B cell (primary cell): ENCODE results near the gene SATB2. TPM values are rescaled to one million over a fixed set of nuclear protein-coding genes. Genes with fewer than 3 reads are reported as not detected.
A peak's percentile ranks its signal among the peaks of the same experiment; 100 is the strongest.

ENCODE experiments used
- ATAC-seq: fragments of 200-7000 bp; cut with Tn5 transposase; one replicate; pipeline ENCODE4 v1.10.0; 2021; ENCODE audit warnings: low read depth, mild to moderate bottlenecking, moderate number of reproducible peaks, moderate library complexity
- CTCF ChIA-PET: fragments of 350-600 bp; sonication (Branson Sonifier 250); formaldehyde crosslinking; loops from one replicate; lab custom pipeline; 2021; ENCODE audit warnings: antibody characterized with exemption, inconsistent platforms; lab: Charles Lee
- POLR2A ChIA-PET: fragments of 350-600 bp; sonication (Branson Sonifier 250); formaldehyde crosslinking; loops from one replicate; lab custom pipeline; 2021; ENCODE audit warnings: antibody characterized with exemption; lab: Charles Lee
- DNase-seq: peaks from one replicate; pipeline ENCODE4 v3.0.0; 2013
- H2AFZ ChIP-seq: 2 replicates; pipeline ENCODE4 v1.6.1; 2012; ENCODE audit warnings: mild to moderate bottlenecking, low read depth, low read length; ENCODE audit not compliant: insufficient read depth, poor library complexity, severe bottlenecking
- H3K27ac ChIP-seq, 2 donors: 1 replicate in 1 of 2; 2 replicates in 1 of 2; pipeline ENCODE4 v1.5.1; 2012 to 2013; ENCODE audit warnings: low read length in 2 of 2, mild to moderate bottlenecking in 2 of 2, moderate library complexity in 1 of 2
- H3K27me3 ChIP-seq, 4 experiments: fragments of 200-600 bp in 1 of 4; sonication (generic) in 1 of 4; replicated peaks in 1 of 4; 1 replicate in 2 of 4; 2 replicates in 2 of 4; pipeline versions ENCODE4 v1.6.1 to v1.7.0; 2013 to 2016; ENCODE audit warnings: low read length in 3 of 4, mild to moderate bottlenecking in 2 of 4, mixed read lengths in 1 of 4, moderate library complexity in 1 of 4; ENCODE audit not compliant: insufficient read depth in 4 of 4, control insufficient read depth in 3 of 4; ENCODE audit errors: control extremely low read depth in 1 of 4
- H3K36me3 ChIP-seq, 2 experiments: replicated peaks in 1 of 2; 1 replicate in 1 of 2; 2 replicates in 1 of 2; pipeline versions ENCODE4 v1.6.1 to v1.7.1; 2013; ENCODE audit warnings: low read length in 1 of 2; ENCODE audit not compliant: insufficient read depth in 2 of 2, control insufficient read depth in 1 of 2; ENCODE audit errors: control extremely low read depth in 1 of 2, extremely low read depth in 1 of 2
- H3K4me1 ChIP-seq, 2 donors: fragments of 200-600 bp in 1 of 2; sonication (generic) in 1 of 2; 1 replicate in 1 of 2; 2 replicates in 1 of 2; pipeline versions ENCODE4 v1.5.1 to v1.6.1; 2013 to 2017; ENCODE audit warnings: low read length in 2 of 2; ENCODE audit not compliant: control insufficient read depth in 2 of 2, insufficient read depth in 2 of 2
- H3K4me2 ChIP-seq: replicated peaks from 2 replicates; pipeline ENCODE3; 2012; ENCODE audit warnings: mild to moderate bottlenecking, low read depth, low read length; ENCODE audit not compliant: poor library complexity, severe bottlenecking
- H3K4me3 ChIP-seq, 5 experiments: fragments of 200-600 bp in 1 of 5; sonication (generic) in 1 of 5; 1 replicate in 3 of 5; 2 replicates in 2 of 5; pipeline versions ENCODE4 v1.5.1 to v1.7.0; 2011 to 2016; ENCODE audit warnings: low read length in 4 of 5, mild to moderate bottlenecking in 4 of 5, low read depth in 2 of 5, control low read depth in 1 of 5, moderate library complexity in 1 of 5; ENCODE audit not compliant: insufficient read depth in 1 of 5; ENCODE audit errors: control extremely low read depth in 1 of 5, extremely low read depth in 1 of 5
- H3K79me2 ChIP-seq: fragments of 200-600 bp; sonication (generic); one replicate; pipeline ENCODE4 v1.6.0; 2016; ENCODE audit warnings: low read length; ENCODE audit not compliant: control insufficient read depth, insufficient read depth
- H3K9ac ChIP-seq: fragments of 200-600 bp; sonication (generic); 2 replicates; pipeline ENCODE4 v1.6.1; 2017; ENCODE audit warnings: mild to moderate bottlenecking, low read length, moderate library complexity
- H3K9me3 ChIP-seq, 3 donors: one replicate each; pipeline versions ENCODE4 v1.6.1 to v1.7.1; 2013; ENCODE audit warnings: low read length in 2 of 3; ENCODE audit not compliant: control insufficient read depth in 2 of 3, insufficient read depth in 1 of 3; ENCODE audit errors: control extremely low read depth in 1 of 3
- H4K20me1 ChIP-seq: 2 replicates; pipeline ENCODE4 v1.6.0; 2012; ENCODE audit warnings: mild to moderate bottlenecking, low read length; ENCODE audit not compliant: insufficient read depth, control insufficient read depth, poor library complexity, severe bottlenecking
- H3K27ac Mint-ChIP-seq: one replicate; pipeline ENCODE4 v1.8.0; 2021; ENCODE audit warnings: mixed read lengths
- H3K27me3 Mint-ChIP-seq: one replicate; pipeline ENCODE4 v1.8.0; 2021; ENCODE audit warnings: mixed read lengths
- H3K4me1 Mint-ChIP-seq: one replicate; pipeline ENCODE4 v1.8.0; 2021; ENCODE audit warnings: mixed read lengths
- H3K4me3 Mint-ChIP-seq: one replicate; pipeline ENCODE4 v1.8.0; 2021; ENCODE audit warnings: mixed read lengths
- H3K9me3 Mint-ChIP-seq: one replicate; pipeline ENCODE4 v1.8.0; 2022; ENCODE audit warnings: mixed read lengths; ENCODE audit not compliant: insufficient read depth
- EZH2 ChIP-seq: IDR thresholded peaks from 2 replicates; pipeline ENCODE4 v1.6.1; 2012; ENCODE audit warnings: borderline replicate concordance, low read depth, mild to moderate bottlenecking, moderate library complexity, low read length; ENCODE audit not compliant: insufficient read depth, poor library complexity, severe bottlenecking
- WGBS: methylation state at CpG from one replicate; pipeline ENCODE4 v1.1.5; 2013; ENCODE audit warnings: missing lambda C conversion rate; ENCODE audit not compliant: insufficient coverage; 5-methylcytosine and 5-hydroxymethylcytosine counted together
- intact Hi-C: fragments of 100-400 bp; cut with micrococcal nuclease; formaldehyde crosslinking; loops from one replicate; pipeline ENCODE4 v1.10.0; 2022
- polyA plus RNA-seq: library from polyadenylated mRNA; depleted of rRNA; stranded (reverse); fragments of >200 nt; gene quantifications from 2 replicates; pipeline ENCODE4 v1.2.3, GENCODE V29; 2012
- total RNA-seq, 2 donors: library from RNA; stranded (reverse); fragments of 120-200 nt in 1 of 2; gene quantifications; 1 replicate in 1 of 2; 2 replicates in 1 of 2; pipeline versions ENCODE4 v1.2.3 to v1.2.4, GENCODE V29; 2013 to 2022
- TF ChIP-seq, protein P1 (sequence below): fragments of 200-600 bp; IDR thresholded peaks from one replicate; pipeline ENCODE4 v1.8.0; 2022; ENCODE audit warnings: antibody characterized with exemption, mild to moderate bottlenecking

SATB2 gene
- total and polyA plus RNA-seq, 2 donors (not counting 1 experiment from before 2014, with no cell fraction given), result 0.13 to 0.49 TPM

GRCh38 chr2:199459286-199460100, 1.8 kb upstream of the SATB2 start:
- Histone ChIP-seq H3K27me3 (peaks cover 2 to 77% (median 60%) of the 10 kb centered on the region in 4 experiments), H3K79me2 (no peaks in the 10 kb centered on the region), H3K4me1 (peaks cover 51 to 53% of the 10 kb centered on the region in 2 donors), H3K27ac (peak overlapping the region in 1 of 2 donors; percentile 30), H3K36me3 (no peaks in the 10 kb centered on the region), H3K4me3 (peak overlapping the region; percentile 45 to 88 (median 78)), H3K9me3 (peaks cover 3 to 61% (median 23%) of the 10 kb centered on the region in 3 donors), H2AFZ (peak overlapping the region; percentile 94), H3K9ac (peak overlapping the region; percentile 88), H3K4me2 (peak overlapping the region; percentile 98), H4K20me1 (no peaks in the 10 kb centered on the region)
- Mint-ChIP-seq H3K27me3 (peaks cover 38% of the 10 kb centered on the region), H3K9me3 (peaks cover 5% of the 10 kb centered on the region), H3K27ac (peak overlapping the region; percentile 90), H3K4me3 (peak overlapping the region; percentile 98), H3K4me1 (peaks cover 35% of the 10 kb centered on the region)
- ATAC-seq (peak; percentile 40), DNase-seq (peak; percentile 84)
- TF ChIP-seq, protein P1, sequence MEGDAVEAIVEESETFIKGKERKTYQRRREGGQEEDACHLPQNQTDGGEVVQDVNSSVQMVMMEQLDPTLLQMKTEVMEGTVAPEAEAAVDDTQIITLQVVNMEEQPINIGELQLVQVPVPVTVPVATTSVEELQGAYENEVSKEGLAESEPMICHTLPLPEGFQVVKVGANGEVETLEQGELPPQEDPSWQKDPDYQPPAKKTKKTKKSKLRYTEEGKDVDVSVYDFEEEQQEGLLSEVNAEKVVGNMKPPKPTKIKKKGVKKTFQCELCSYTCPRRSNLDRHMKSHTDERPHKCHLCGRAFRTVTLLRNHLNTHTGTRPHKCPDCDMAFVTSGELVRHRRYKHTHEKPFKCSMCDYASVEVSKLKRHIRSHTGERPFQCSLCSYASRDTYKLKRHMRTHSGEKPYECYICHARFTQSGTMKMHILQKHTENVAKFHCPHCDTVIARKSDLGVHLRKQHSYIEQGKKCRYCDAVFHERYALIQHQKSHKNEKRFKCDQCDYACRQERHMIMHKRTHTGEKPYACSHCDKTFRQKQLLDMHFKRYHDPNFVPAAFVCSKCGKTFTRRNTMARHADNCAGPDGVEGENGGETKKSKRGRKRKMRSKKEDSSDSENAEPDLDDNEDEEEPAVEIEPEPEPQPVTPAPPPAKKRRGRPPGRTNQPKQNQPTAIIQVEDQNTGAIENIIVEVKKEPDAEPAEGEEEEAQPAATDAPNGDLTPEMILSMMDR, result no peak
- TF ChIP-seq EZH2, result no peak
- POLR2A ChIA-PET, result no interaction called here
- WGBS, result 2% methylated on average over 70 of the region's 70 CpGs
- intact Hi-C loops, result no loop called here
- CTCF ChIA-PET, result no interaction called here

DNA sequence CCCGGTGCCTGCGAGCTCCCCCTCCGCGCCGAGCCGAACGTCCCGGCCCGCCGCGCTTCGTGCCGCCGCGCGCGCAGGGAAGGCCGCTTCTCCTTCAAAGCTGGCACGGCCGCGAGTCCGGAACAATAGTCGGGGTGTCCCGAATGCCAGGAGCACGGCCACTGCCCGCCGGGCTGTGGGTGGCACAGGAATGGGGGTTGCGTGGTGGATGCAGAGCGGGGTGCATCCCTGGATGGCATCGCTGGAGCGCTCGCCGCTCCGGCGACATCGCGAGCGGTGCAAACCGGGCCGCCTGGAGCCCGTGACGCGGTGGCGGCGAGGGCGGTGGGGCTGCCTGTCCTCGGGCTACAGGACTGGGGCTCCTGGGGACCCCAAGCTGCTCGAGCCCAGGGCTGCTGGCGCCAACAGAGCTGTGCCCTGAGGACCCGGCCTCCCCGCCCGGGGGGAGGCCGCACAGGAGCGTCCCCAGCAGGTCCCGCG, 1.1 kb upstream of the SATB2 start:
- ChIA-PET POLR2A (no interaction called here), CTCF (no interaction called here)
- peak; percentile 50 for ATAC-seq
- no peaks in the 10 kb centered on the region for H3K79me2 ChIP-seq
- peak overlapping the region in 1 of 2 donors; percentile 30 for H3K27ac ChIP-seq
- no peak for TF ChIP-seq EZH2
- TF ChIP-seq, protein P1, result no peak
- under 1% methylated on average over 56 of the region's 56 CpGs for WGBS
- peaks cover 2 to 75% (median 62%) of the 10 kb centered on the region in 4 experiments for H3K27me3 ChIP-seq
- H3K9ac ChIP-seq, result peak overlapping the region; percentile 88
- no peak overlapping the region for H3K27ac Mint-ChIP-seq
- H3K4me3 Mint-ChIP-seq, result peak overlapping the region; percentile 98
- H3K4me1 Mint-ChIP-seq, result peaks cover 35% of the 10 kb centered on the region
- H2AFZ ChIP-seq, result peak overlapping the region; percentile 94
- peak overlapping the region; percentile 45 to 88 (median 78) for H3K4me3 ChIP-seq
- peak; percentile 70 for DNase-seq
- intact Hi-C loops, result no loop called here
- peaks cover 35% of the 10 kb centered on the region for H3K27me3 Mint-ChIP-seq
- H3K4me1 ChIP-seq, result peaks cover 45 to 49% of the 10 kb centered on the region in 2 donors
- peaks cover 5% of the 10 kb centered on the region for H3K9me3 Mint-ChIP-seq
- H3K36me3 ChIP-seq, result no peaks in the 10 kb centered on the region
- no peaks in the 10 kb centered on the region for H4K20me1 ChIP-seq
- H3K9me3 ChIP-seq, result peaks cover 3 to 55% (median 19%) of the 10 kb centered on the region in 3 donors
- H3K4me2 ChIP-seq, result peak overlapping the region; percentile 98
